ENCODE results near the gene MACROD2. TPM values are rescaled to one million over a fixed set of nuclear protein-coding genes. Genes with fewer than 3 reads are reported as not detected.

The MACROD2 gene
- total RNA-seq, 1 donor from 2014 or later = 17.1 TPM

GRCh38 chr20:14406495-14406894 lies 411.2 kb downstream of the MACROD2 start:
- DNase-seq (ENCODE audit: low spot score) = no peak

DNA sequence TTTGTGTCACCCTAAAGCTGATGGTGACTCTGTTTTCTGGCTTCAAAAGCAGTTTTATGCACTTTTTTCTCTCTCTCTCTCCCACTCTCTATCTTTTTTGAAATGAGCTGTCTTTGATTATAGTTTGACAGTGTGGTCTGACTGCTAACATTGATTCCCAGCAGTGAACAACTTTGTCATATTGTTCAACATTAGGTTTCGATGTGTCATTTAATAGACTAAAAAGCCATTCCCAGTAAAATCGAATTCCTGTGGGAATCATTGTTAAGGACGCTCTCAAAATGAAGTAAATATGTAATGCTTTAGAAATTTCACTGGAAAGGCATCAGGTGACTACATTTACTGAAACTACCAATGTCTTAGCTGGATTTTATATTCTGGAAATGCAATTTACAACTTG lies 412.0 kb downstream of the MACROD2 start:
- DNase-seq (ENCODE audit: low spot score) = no peak

DNA sequence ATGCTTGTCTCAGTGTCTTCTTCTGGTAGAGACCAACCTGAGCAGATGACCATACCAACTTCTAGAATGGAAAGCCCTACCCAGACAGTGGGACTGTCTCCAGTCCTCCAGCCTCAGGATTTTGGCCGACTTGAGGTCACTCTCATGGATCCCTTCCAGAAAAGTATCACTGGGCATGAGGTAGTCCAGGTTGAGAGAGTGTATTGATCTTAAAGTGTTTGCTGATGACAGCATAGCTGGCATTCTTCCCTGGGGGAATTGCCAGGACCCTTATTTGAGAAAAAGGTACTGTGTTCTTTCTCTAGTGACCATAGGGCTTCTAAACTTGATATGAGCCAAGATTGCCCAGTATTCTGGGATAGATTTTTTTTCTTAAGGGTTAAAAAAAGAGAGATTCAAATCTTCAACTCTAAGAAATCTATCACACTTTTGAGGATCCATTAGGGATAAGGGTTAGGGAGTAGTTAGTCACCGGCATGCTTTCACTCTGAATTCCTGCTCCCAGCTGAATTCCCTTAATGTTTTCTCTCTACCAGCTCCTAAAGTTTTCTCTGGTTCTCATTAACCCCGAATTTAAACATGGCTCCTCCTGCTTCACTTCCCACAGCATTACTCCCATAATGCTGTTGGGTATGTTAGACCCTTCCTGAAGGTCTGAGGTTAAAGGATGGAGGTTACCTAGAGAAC lies 415.7 kb downstream of the MACROD2 start:
- DNase-seq (ENCODE audit: low spot score) = no peak

DNA sequence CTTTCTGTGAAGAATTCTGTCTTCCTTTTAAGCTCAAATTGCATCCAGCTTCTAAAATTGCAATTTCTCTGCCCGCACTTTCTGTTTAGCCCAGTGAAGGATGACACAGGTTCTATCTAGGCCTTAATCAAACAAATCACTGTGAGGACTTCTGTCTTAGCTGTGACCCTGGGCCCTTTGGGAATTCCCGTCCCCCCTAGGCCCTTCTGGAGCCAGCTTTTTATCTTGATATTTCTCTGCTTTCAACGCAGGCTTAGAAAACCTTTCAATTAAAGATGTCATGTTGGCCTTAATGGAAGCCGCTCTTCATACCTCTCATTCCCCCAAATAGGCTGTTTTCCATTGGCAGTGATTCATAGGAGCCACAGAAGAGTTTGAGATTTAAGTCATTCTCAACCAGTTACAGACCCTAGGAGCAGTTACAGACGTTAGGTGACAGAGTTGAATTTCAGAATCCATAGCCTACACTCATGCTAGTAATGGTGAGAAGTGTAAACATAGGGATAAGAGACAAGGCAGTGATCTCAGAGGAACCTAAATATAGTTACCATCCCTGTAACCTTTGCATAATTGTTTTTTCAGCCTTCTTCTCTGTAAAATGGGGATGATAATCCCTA lies 416.9 kb downstream of the MACROD2 start:
- DNase-seq (ENCODE audit: low spot score) = no peak

GRCh38 chr20:14413835-14414234 lies 418.5 kb downstream of the MACROD2 start:
- DNase-seq (ENCODE audit: low spot score) = no peak

- no peak for DNase-seq (ENCODE audit: low spot score)
Observed at GRCh38 chr20:14414560-14414959, 419.2 kb downstream of the MACROD2 start.

DNA sequence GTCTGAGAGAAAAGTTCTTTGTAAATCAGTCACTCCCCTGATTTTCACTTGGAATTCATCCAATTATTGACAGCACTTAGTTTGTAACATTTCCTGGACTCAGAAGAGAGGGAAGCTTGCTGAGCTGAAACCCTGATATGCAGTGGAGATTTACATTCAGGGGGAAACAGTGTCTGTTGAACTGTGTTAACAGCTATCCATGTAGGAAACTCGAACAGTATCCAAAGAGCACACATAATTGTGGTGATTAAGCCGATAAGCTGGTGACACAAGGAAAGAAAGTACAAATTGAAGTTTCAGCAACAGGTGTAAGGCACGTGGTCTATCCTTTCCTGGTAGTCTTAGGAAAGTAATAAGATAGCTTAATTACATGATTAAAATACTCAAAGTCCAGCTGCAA lies 420.2 kb downstream of the MACROD2 start:
- DNase-seq (ENCODE audit: low spot score) = no peak

- DNase-seq (ENCODE audit: low spot score) = no peak
Observed at GRCh38 chr20:14418376-14418775, 423.1 kb downstream of the MACROD2 start.

GRCh38 chr20:14422892-14423291 lies 427.6 kb downstream of the MACROD2 start:
- DNase-seq (ENCODE audit: low spot score) = no peak

GRCh38 chr20:14431568-14431967 lies 436.3 kb downstream of the MACROD2 start:
- no peak for DNase-seq (ENCODE audit: low spot score)

GRCh38 chr20:14432085-14432484 lies 436.8 kb downstream of the MACROD2 start:
- no peak for DNase-seq (ENCODE audit: low spot score)

DNA sequence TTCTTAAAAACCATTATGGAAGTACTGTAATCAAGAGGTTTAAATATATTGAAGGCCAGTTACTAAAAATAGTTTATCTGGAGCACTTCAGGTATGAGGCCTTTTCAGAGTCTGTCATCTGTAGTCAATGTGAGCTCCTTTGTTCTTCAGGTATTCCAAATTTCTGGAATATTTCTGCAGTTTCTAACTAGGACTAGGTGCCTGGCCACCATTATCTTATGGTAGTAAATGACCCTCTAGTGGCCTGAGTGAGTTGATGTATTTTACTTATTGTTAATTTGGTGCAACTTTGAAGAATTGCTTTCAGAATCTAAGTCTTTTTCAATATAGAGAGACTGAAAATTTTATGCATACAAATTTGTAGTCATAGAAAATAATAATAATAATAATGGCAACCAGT lies 437.3 kb downstream of the MACROD2 start:
- no peak for DNase-seq (ENCODE audit: low spot score)

DNA sequence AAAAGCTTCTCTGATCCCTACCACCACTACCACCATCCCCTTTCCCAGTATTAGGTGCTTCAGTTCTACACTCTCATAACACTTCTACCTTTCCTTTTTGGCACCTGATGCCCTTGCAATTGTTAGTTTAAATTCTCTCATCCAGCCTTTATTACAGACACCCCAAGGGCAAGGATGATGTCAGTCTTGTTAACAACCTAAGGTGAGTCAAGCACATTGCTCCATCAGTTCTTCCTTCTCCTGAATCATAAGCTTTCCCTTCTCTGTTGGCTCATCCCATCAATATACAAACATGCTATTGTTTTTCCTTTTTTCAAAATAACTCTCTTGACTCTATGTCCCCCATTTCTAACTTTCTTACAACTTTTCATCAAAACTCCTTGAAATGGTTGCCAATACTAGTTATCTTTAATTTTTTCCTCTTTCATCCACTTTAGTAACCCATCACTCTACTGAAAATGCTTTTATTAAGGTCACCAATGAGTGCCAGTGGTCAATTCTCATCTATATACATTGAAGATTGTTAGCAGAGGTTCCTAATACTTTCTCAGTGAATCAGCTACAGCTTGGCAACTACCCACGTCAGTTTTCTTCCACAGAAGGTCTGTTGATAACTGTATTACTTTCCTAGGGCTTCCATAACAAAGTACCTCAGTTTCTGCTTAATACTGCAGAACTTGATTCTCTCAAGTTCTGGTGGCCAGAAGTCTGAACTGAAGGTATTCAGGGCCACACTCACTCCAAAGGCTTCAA lies 439.2 kb downstream of the MACROD2 start:
- no peak for DNase-seq (ENCODE audit: low spot score)

DNA sequence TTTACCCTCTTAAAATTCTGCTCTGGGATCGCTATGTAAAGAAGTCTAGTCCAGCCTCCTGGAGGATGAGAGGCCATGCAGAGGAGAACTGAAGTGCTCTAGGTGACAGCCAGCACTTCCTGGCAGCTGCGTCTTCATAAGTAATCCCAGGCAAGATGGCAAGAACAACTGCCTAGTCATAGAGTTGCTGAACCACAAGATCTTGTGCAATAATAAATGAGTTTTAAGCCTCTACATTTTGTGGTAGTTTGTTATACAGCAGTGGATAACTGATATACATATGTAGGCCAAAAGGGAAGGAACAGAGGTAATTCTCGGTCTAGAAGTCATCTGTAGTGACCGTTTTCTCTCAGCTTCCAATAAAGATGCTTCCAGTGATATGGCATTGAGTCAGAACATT lies 445.9 kb downstream of the MACROD2 start:
- no peak for DNase-seq (ENCODE audit: low spot score)

- DNase-seq (ENCODE audit: low spot score) = no peak
Observed at GRCh38 chr20:14444106-14444505, 448.8 kb downstream of the MACROD2 start.

GRCh38 chr20:14445310-14445709 lies 450.0 kb downstream of the MACROD2 start:
- DNase-seq (ENCODE audit: low spot score) = no peak

GRCh38 chr20:14445902-14446301 lies 450.6 kb downstream of the MACROD2 start:
- no peak for DNase-seq (ENCODE audit: low spot score)

GRCh38 chr20:14446446-14446845 lies 451.1 kb downstream of the MACROD2 start:
- DNase-seq (ENCODE audit: low spot score) = no peak

DNA sequence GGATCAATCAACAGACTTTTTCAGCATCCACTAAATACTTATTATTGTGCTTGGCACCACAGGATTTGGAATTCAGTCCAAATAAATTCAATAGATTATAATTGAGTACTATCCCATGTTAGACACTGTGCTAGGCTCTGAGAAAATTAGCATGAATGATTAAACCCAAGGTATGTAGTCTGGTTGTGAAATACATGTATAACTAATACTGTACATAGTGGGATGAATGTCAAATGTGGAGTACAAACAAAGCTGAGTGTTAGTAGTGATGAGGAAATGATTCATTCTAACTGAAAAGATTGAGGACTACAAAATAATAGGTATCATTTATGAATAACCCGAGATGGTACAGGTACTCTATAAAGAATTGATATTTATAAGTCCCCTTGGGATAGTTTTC lies 454.0 kb downstream of the MACROD2 start:
- DNase-seq (ENCODE audit: low spot score) = no peak

- no peak for DNase-seq (ENCODE audit: low spot score)
Observed at GRCh38 chr20:14450256-14450655, 454.9 kb downstream of the MACROD2 start.

GRCh38 chr20:14451458-14451857 lies 456.1 kb downstream of the MACROD2 start:
- no peak for DNase-seq (ENCODE audit: low spot score)

DNA sequence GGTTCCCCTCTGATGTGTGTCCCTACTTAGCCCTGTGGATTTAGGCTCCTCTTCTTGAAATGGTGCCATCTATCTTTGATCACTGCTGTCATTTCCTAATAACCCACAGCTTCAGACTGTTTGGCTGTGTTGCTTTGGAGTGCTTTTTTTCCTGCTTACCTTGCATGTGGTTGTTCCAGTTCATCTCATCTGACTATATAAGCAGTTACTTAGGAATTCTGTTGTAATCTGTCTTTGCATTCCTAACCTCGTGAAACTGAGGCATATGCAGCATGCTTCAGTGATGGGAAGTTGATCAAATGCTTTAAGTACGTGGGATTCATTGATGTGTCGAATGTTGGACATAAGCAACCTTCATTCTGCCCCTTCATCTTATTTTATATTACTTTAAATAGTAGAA lies 457.9 kb downstream of the MACROD2 start:
- no peak for DNase-seq (ENCODE audit: low spot score)

GRCh38 chr20:14454296-14454695 lies 459.0 kb downstream of the MACROD2 start:
- DNase-seq (ENCODE audit: low spot score) = no peak
